Aorta (tissue), 5 donors: Measurements from ENCODE around the gene PFKFB1. TPM values are rescaled to one million over a fixed set of nuclear protein-coding genes. Genes with fewer than 3 reads are reported as not detected.

Source experiments
- ATAC-seq: fragments of 200-7000 bp; cut with Tn5 transposase; one replicate; pipeline ENCODE4 v1.9.1; 2022; ENCODE audit warnings: moderate library complexity; ENCODE audit not compliant: low FRiP score
- DNase-seq, 2 donors: peaks; one replicate each; pipeline ENCODE4 v3.0.0-alpha.2; 2020
- H3K27ac ChIP-seq, 2 donors: one replicate each; pipeline ENCODE4 v1.5.1; 2013; ENCODE audit warnings: low read length in 2 of 2, mild to moderate bottlenecking in 2 of 2, moderate library complexity in 2 of 2, control low read depth in 1 of 2, inconsistent platforms in 1 of 2, low read depth in 1 of 2
- H3K27me3 ChIP-seq, 2 donors: one replicate each; pipeline ENCODE4 v1.6.1; 2013; ENCODE audit warnings: control low read depth in 1 of 2, low read length in 1 of 2, mild to moderate bottlenecking in 1 of 2, moderate library complexity in 1 of 2; ENCODE audit not compliant: insufficient read depth in 2 of 2, control insufficient read depth in 1 of 2
- H3K36me3 ChIP-seq, 2 donors: one replicate each; pipeline ENCODE4 v1.6.1; 2013; ENCODE audit warnings: control low read depth in 1 of 2, low read length in 1 of 2, mild to moderate bottlenecking in 1 of 2; ENCODE audit not compliant: insufficient read depth in 2 of 2, control insufficient read depth in 1 of 2
- H3K4me1 ChIP-seq, 2 donors: one replicate each; pipeline ENCODE4 v1.6.1; 2013; ENCODE audit warnings: low read length in 2 of 2, control low read depth in 1 of 2, mild to moderate bottlenecking in 1 of 2, moderate library complexity in 1 of 2; ENCODE audit not compliant: insufficient read depth in 2 of 2, control insufficient read depth in 1 of 2
- H3K4me3 ChIP-seq, 2 donors: one replicate each; pipeline ENCODE4 v1.5.1; 2013; ENCODE audit warnings: low read length in 2 of 2, control low read depth in 1 of 2, mild to moderate bottlenecking in 1 of 2
- H3K9me3 ChIP-seq: one replicate; pipeline ENCODE4 v1.6.1; 2013; ENCODE audit warnings: mild to moderate bottlenecking, low read length; ENCODE audit not compliant: control insufficient read depth
- WGBS, 2 donors: extraction: QIAGEN DNeasy Blood & Tissue Kit; methylation state at CpG; one replicate each; pipeline ENCODE4 v1.1.7; 2013; 5-methylcytosine and 5-hydroxymethylcytosine counted together
- intact Hi-C, 2 donors: fragments of 100-400 bp; cut with DNase I; formaldehyde crosslinking; loops; one replicate each; pipeline versions ENCODE4 v1.14.2 to v1.15.0; 2022
- polyA plus RNA-seq, 2 donors: library from polyadenylated mRNA; stranded (reverse); fragments of 200-250 nt; gene quantifications; one replicate each; pipeline ENCODE4 v1.2.3, GENCODE V29; 2013
- total RNA-seq, 2 donors: library from RNA; stranded (reverse); fragmentation: NEBNext Ultra II Directional; extraction: Animal tissue kit (Norgen Biotek cat#: 25700); gene quantifications; one replicate each; pipeline ENCODE4 v1.2.1, GENCODE V29; 2021
- donor health status: healthy with polysubstance abuse.
- donor health status: Bipolar disorder and iron deficiency.
- donor health status: DM: no; HTN: no; CAD: no.
- donor health status: DM: no; HTN: no; CAD: no.
- donor health status: DM: yes; HTN: yes; CAD: no.

PFKFB1 gene
- total and polyA plus RNA-seq, 4 donors = 0.30 to 0.39 TPM; not detected in 2

DNA sequence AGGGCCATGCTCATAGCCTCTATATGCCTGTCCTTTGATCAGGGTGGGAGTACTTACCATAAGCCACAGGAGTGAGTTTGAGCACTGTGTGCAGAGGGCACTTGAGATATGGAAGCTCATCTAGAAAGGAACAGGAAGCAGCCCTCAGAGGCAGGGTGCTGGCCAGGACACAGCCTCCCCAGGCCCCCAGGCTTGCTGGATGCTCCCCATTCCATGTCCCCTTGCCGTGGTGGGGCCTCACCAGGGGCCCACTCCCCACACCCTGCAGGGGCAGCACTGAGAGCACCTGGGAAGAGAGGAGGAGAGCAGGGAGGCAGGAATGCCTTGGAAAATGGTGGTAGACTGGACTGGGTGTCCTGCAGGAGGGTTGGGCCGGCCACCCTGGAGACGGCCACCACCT lies 59.1 kb downstream of the PFKFB1 start:
- intact Hi-C loops = no loop called here

DNA sequence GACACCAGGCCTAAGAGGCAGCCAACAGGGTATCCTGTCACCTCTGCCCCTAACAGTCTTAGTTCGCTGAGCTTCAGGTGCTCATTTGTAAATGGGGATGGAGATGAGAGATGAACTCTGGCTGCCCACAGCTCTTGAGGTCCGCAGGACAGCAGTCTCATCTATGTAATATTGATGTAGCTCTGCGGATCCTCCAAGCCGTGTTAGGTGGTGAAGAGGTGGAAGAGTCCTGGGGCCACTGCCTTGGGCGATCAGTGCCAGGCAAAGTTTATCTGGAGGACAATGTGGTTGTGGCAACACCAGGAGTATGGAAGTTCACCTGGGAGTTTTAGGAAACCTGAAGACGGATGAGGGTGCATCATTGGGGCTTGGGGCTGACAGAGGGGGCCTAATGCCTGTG lies 59.9 kb downstream of the PFKFB1 start:
- H3K27ac ChIP-seq = no peak overlapping the region
- no peaks in the 10 kb centered on the region for H3K27me3 ChIP-seq
- no peaks in the 10 kb centered on the region for H3K4me1 ChIP-seq
- intact Hi-C loops = no loop called here
- no peaks in the 10 kb centered on the region for H3K36me3 ChIP-seq
- no peak for DNase-seq
- no peaks in the 10 kb centered on the region for H3K9me3 ChIP-seq
- no peak for ATAC-seq
- H3K4me3 ChIP-seq = no peak overlapping the region
- 63 to 72% methylated on average over 6 of the region's 6 CpGs for WGBS, 2 donors

More for the DNA sequence above, 59.1 kb downstream of the PFKFB1 start:
- Histone ChIP-seq H3K9me3 (no peaks in the 10 kb centered on the region), H3K27ac (no peak overlapping the region), H3K27me3 (no peaks in the 10 kb centered on the region), H3K36me3 (no peaks in the 10 kb centered on the region), H3K4me3 (no peak overlapping the region), H3K4me1 (no peaks in the 10 kb centered on the region)
- no peak for ATAC-seq
- no peak for DNase-seq
- WGBS, 2 donors = 74 to 84% methylated on average over 3 of the region's 3 CpGs

DNA sequence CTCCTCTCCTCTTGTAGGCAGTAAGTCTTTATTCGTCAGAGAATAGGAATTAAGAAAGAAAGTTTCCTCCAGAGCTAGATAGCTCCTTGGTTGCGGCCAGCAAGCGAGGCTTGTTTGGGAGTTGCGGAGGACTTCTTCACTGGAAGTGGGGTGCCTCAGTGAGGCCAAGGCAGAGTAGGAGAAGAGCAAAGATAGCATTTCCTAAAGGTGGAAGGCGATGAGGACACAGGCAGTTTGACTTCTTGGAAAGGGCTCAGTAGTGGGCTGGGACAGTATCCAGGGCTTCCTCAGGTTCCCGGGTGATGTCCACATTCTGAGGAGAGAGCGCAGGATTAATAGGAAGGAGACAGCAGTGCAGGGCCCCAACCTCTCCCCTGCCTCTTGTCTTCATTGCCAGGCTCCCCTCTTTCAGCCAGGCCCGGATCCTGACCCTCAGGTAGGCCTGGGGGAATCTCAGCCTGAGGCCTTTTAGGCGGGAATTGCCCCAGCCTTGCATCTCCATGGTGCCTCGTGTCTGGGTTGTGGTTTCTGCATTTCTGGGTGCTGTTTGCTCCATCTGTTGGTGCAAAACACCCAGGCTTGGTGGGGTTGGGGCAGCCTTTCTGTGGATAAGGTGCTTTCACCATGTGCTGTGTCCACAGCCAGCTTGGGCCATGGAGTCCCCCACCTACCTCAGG lies 60.7 kb downstream of the PFKFB1 start:
- Histone ChIP-seq H3K27me3 (no peaks in the 10 kb centered on the region), H3K36me3 (no peaks in the 10 kb centered on the region), H3K4me1 (no peaks in the 10 kb centered on the region), H3K4me3 (no peak overlapping the region), H3K27ac (no peak overlapping the region), H3K9me3 (no peaks in the 10 kb centered on the region)
- DNase-seq = no peak
- ATAC-seq = no peak
- intact Hi-C loops = no loop called here
- WGBS, 2 donors = 76 to 86% methylated on average over 10 of the region's 10 CpGs

DNA sequence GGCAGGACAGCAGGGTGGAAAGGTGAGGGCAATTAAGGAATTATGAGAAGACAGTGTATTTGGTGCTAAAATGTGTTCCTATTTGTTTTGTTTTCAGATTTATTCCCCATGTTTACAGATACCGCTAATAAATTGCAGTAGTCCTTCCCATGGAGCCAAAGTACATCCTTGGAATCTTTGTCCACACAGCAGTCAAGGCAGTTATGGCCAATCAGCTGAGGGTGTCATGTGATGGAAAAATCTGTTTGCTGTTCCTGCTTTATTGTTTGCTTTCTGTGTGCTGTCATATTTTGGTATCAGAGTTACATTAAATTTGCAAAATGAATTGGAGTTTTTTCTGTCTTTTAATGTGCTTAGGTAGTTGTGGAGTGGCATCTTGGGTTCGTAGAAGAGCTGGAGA lies 62.9 kb downstream of the PFKFB1 start:
- Histone ChIP-seq H3K27me3 (no peaks in the 10 kb centered on the region), H3K4me3 (no peak overlapping the region), H3K27ac (no peak overlapping the region), H3K4me1 (no peaks in the 10 kb centered on the region), H3K9me3 (no peaks in the 10 kb centered on the region), H3K36me3 (no peaks in the 10 kb centered on the region)
- 58 to 78% methylated on average over 2 of the region's 2 CpGs for WGBS, 2 donors
- DNase-seq = no peak
- ATAC-seq = no peak
- intact Hi-C loops = no loop called here

DNA sequence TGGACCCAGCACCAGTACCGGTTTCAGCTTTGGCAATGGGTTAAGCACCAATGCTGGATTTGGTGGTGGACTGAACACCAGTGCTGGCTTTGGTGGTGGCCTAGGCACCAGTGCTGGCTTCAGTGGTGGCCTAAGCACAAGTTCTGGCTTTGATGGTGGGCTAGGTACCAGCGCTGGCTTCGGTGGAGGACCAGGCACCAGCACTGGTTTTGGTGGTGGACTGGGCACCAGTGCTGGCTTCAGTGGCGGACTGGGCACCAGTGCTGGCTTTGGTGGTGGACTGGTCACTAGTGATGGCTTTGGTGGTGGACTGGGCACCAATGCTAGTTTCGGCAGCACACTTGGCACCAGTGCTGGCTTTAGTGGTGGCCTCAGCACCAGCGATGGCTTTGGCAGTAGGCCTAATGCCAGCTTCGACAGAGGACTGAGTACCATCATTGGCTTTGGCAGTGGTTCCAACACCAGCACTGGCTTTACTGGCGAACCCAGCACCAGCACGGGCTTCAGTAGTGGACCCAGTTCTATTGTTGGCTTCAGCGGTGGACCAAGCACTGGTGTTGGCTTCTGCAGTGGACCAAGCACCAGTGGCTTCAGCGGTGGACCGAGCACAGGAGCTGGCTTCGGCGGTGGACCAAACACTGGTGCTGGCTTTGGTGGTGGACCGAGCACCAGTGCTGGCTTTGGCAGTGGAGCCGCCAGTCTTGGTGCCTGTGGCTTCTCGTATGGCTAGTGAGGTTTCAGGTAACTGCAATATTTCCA lies 63.5 kb downstream of the PFKFB1 start:
- Histone ChIP-seq H3K36me3 (no peaks in the 10 kb centered on the region), H3K9me3 (no peaks in the 10 kb centered on the region), H3K4me3 (no peak overlapping the region), H3K27me3 (no peaks in the 10 kb centered on the region), H3K4me1 (no peaks in the 10 kb centered on the region), H3K27ac (no peak overlapping the region)
- ATAC-seq (no peak), DNase-seq (no peak)
- WGBS, 2 donors = 85 to 88% methylated on average over 17 of the region's 17 CpGs
- intact Hi-C loops = no loop called here

DNA sequence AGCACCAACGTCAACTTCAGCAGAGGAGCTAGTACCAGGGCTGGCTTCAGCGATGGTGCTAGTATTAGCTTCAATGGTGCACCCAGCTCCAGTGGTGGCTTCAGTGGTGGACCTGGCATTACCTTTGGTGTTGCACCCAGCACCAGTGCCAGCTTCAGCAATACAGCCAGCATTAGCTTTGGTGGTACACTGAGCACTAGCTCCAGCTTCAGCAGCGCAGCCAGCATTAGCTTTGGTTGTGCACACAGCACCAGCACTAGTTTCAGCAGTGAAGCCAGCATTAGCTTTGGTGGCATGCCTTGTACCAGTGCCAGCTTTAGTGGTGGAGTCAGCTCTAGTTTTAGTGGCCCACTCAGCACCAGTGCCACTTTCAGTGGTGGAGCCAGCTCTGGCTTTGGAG lies 65.1 kb downstream of the PFKFB1 start:
- Histone ChIP-seq H3K4me3 (no peak overlapping the region), H3K9me3 (no peaks in the 10 kb centered on the region), H3K27me3 (no peaks in the 10 kb centered on the region), H3K27ac (no peak overlapping the region), H3K36me3 (peaks cover 0 to 1% of the 10 kb centered on the region in 2 donors), H3K4me1 (no peaks in the 10 kb centered on the region)
- intact Hi-C loops = loop anchor here in 1 of 2 donors (10.0 kb wide), 1 partner anchor 236 kb away; no protein-coding TSS in a partner anchor
- DNase-seq (no peak), ATAC-seq (no peak)
- 84 to 88% methylated on average over 3 of the region's 3 CpGs for WGBS, 2 donors

DNA sequence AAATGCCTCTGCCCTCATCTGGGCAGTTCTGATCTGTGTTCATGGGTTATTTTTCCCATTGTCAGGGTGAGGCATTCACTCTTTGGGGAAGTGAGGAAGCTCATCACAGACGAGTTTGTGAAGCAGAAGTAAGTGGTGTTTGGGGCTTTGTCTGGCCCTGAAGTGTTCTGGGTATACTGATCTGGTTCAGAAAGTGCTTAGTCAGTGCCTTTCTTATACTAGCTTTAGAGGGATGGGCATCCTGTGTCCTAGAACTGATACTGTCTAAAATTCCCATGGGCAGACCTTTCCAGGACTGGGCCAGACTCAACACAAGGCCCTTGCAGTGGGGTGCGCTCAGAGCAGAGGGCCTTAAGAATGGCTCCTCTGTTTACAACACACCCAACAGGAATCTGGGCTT lies 67.0 kb downstream of the PFKFB1 start:
- no peak overlapping the region for H3K27ac ChIP-seq
- peaks cover 0 to 1% of the 10 kb centered on the region in 2 donors for H3K36me3 ChIP-seq
- H3K4me3 ChIP-seq = no peak overlapping the region
- no peaks in the 10 kb centered on the region for H3K27me3 ChIP-seq
- no peaks in the 10 kb centered on the region for H3K9me3 ChIP-seq
- no peak for DNase-seq
- ATAC-seq = no peak
- intact Hi-C loops = loop anchor here in 1 of 2 donors (10.0 kb wide), 1 partner anchor 238 kb away; no protein-coding TSS in a partner anchor
- 62 to 82% methylated on average over 2 of the region's 2 CpGs for WGBS, 2 donors
- no peaks in the 10 kb centered on the region for H3K4me1 ChIP-seq

DNA sequence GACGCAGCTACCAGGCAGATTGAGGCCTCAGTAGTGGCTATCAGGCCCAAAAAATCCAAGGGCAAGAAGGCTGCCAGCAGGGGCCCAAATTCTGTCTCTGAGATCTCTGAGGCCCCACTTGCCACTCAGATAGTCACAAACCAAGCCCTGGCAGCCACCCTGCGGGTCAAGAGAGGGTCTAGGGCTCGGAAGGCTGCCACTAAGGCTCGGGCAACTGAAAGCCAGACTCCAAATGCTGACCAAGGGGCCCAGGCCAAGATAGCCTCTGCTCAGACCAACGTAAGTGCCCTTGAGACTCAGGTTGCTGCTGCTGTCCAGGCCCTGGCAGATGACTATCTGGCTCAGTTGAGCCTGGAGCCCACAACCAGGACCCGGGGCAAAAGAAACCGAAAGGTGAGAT lies 70.6 kb downstream of the PFKFB1 start:
- no peaks in the 10 kb centered on the region for H3K4me1 ChIP-seq
- H3K9me3 ChIP-seq = no peaks in the 10 kb centered on the region
- no peak overlapping the region for H3K4me3 ChIP-seq
- H3K27ac ChIP-seq = no peak overlapping the region
- DNase-seq (no peak), ATAC-seq (no peak)
- peaks cover 0 to 1% of the 10 kb centered on the region in 2 donors for H3K36me3 ChIP-seq
- intact Hi-C loops = loop anchor here in 1 of 2 donors (10.0 kb wide), 1 partner anchor 241 kb away; no protein-coding TSS in a partner anchor
- WGBS, 2 donors = 71 to 85% methylated on average over 7 of the region's 7 CpGs
- H3K27me3 ChIP-seq = no peaks in the 10 kb centered on the region

DNA sequence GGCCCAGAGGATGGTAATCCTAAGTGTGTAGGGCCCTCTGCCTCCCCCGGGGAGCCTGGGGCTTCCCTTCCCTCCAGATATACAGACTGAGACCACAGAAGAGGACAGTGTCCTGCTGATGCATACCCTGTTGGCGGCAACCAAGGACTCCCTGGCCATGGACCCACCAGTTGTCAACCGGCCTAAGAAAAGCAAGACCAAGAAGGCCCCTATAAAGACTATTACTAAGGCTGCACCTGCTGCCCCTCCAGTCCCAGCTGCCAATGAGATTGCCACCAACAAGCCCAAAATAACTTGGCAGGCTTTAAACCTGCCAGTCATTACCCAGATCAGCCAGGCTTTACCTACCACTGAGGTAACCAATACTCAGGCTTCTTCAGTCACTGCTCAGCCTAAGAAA lies 71.4 kb downstream of the PFKFB1 start:
- no peak for DNase-seq
- 87 to 88% methylated on average over 3 of the region's 3 CpGs for WGBS, 2 donors
- H3K36me3 ChIP-seq = peaks cover 0 to 1% of the 10 kb centered on the region in 2 donors
- H3K9me3 ChIP-seq = no peaks in the 10 kb centered on the region
- H3K27ac ChIP-seq = no peak overlapping the region
- no peak overlapping the region for H3K4me3 ChIP-seq
- no peaks in the 10 kb centered on the region for H3K4me1 ChIP-seq
- ATAC-seq = no peak
- H3K27me3 ChIP-seq = no peaks in the 10 kb centered on the region
- intact Hi-C loops = loop anchor here in 1 of 2 donors (10.0 kb wide), 1 partner anchor 242 kb away; no protein-coding TSS in a partner anchor
